ENCODE measurements around the gene MLANA.

DNA sequence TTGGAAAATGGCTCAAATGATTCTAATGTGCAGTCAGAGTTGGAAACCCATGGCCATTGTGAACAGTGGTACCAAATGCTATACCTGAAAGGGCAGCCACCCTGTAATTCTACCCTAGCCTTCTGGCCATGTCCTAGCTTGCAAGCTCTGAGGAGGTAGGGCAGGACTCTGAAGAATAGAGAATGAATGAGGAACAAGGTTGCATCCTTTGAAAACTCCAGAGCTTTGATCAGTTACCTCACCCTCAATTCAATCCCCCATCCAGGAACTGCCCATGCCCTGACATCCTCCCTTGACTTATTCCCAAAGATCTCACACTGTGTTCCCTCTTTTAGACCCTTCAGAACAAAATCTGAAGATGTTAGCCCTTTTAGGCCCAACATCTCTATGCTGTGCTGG, 40.0 kb upstream of the MLANA start:
- TF ChIP-seq SIN3A (IDR thresholded peaks at IDR 0.05; ENCODE audit: borderline replicate concordance, insufficient read depth, low read length), result no peak
- no peak for TF ChIP-seq POLR2AphosphoS5 (IDR thresholded peaks at IDR 0.05; ENCODE audit: low read depth, low read length)
- TF ChIP-seq TAF1 (IDR thresholded peaks at IDR 0.05; ENCODE audit: borderline replicate concordance, insufficient read depth, low read length), result no peak
- TF ChIP-seq REST (IDR thresholded peaks at IDR 0.05; ENCODE audit: insufficient read depth in 1 of 2, low read depth in 2 of 2, low read length in 2 of 2), result no peak
- no peak for TF ChIP-seq FOXP2 (optimal IDR thresholded peaks at IDR 0.05; ENCODE audit: borderline replicate concordance, extremely low read depth, extremely low read length, insufficient read depth)

Measured in PFSK-1 (cell line).